ENCODE results near the gene PRR15L.
"Not testable (repeated sequence)": the region's sequence is repeated elsewhere in the genome, so short reads cannot be mapped to it uniquely, and the experiment has no call there.

PRR15L gene

GRCh38 chr17:47993964-47994363, 36.3 kb upstream of the PRR15L start:
- Mint-ChIP-seq H3K9me3 (no peaks in the 10 kb centered on the region), H3K4me3 (no peak overlapping the region), H3K27ac (no peak overlapping the region), H3K27me3 (peaks cover 7% of the 10 kb centered on the region), H3K4me1 (peaks cover 6% of the 10 kb centered on the region)
- DNase-seq (no peak), ATAC-seq (no peak)

- Mint-ChIP-seq H3K27ac (no peak overlapping the region), H3K9me3 (no peaks in the 10 kb centered on the region), H3K4me1 (peaks cover 6% of the 10 kb centered on the region), H3K4me3 (no peak overlapping the region), H3K27me3 (peaks cover 7% of the 10 kb centered on the region)
- DNase-seq (no peak), ATAC-seq (no peak)
These were observed 35.4 kb upstream of the PRR15L start for GRCh38 chr17:47993031-47993564.

- Mint-ChIP-seq H3K27ac (no peak overlapping the region), H3K4me1 (peaks cover 6% of the 10 kb centered on the region), H3K27me3 (peaks cover 7% of the 10 kb centered on the region), H3K4me3 (no peak overlapping the region), H3K9me3 (no peaks in the 10 kb centered on the region)
- DNase-seq (no peak), ATAC-seq (no peak)
These were observed 34.5 kb upstream of the PRR15L start for GRCh38 chr17:47992216-47992615.

- peaks cover 7% of the 10 kb centered on the region for H3K27me3 Mint-ChIP-seq
- no peak for DNase-seq
- no peaks in the 10 kb centered on the region for H3K9me3 Mint-ChIP-seq
- H3K4me3 Mint-ChIP-seq, result no peak overlapping the region
- H3K27ac Mint-ChIP-seq, result no peak overlapping the region
- H3K4me1 Mint-ChIP-seq, result peaks cover 6% of the 10 kb centered on the region
- ATAC-seq, result no peak
These were observed 33.5 kb upstream of the PRR15L start for GRCh38 chr17:47990962-47991731.

GRCh38 chr17:47989700-47990099, 32.0 kb upstream of the PRR15L start:
- Mint-ChIP-seq H3K4me1 (peaks cover 6% of the 10 kb centered on the region), H3K9me3 (no peaks in the 10 kb centered on the region), H3K27ac (no peak overlapping the region), H3K27me3 (peaks cover 7% of the 10 kb centered on the region), H3K4me3 (no peak overlapping the region)
- ATAC-seq (no peak), DNase-seq (no peak)

- Mint-ChIP-seq H3K4me3 (no peak overlapping the region), H3K27me3 (peaks cover 7% of the 10 kb centered on the region), H3K4me1 (peaks cover 6% of the 10 kb centered on the region), H3K9me3 (no peaks in the 10 kb centered on the region), H3K27ac (peak overlapping the region in 1 of 2 donors; percentile 19)
- DNase-seq (no peak), ATAC-seq (no peak)
These were observed 31.5 kb upstream of the PRR15L start for GRCh38 chr17:47989159-47989558.

- not testable (repeated sequence) for H3K4me1 Mint-ChIP-seq, H3K4me3 Mint-ChIP-seq, ATAC-seq, DNase-seq, H3K9me3 Mint-ChIP-seq, H3K27ac Mint-ChIP-seq, H3K27me3 Mint-ChIP-seq
These were observed 30.8 kb upstream of the PRR15L start for GRCh38 chr17:47988445-47988844.

GRCh38 chr17:47987240-47987835, 29.7 kb upstream of the PRR15L start:
- H3K27me3 Mint-ChIP-seq, result no peaks in the 10 kb centered on the region
- H3K27ac Mint-ChIP-seq, result no peak overlapping the region
- H3K9me3 Mint-ChIP-seq, result no peaks in the 10 kb centered on the region
- H3K4me3 Mint-ChIP-seq, result no peak overlapping the region
- no peak for ATAC-seq
- DNase-seq, result no peak
- H3K4me1 Mint-ChIP-seq, result peaks cover 6% of the 10 kb centered on the region

- Mint-ChIP-seq H3K27ac (peak overlapping the region in 1 of 2 donors; percentile 69), H3K9me3 (no peaks in the 10 kb centered on the region), H3K4me3 (no peak overlapping the region), H3K27me3 (no peaks in the 10 kb centered on the region), H3K4me1 (peaks cover 9% of the 10 kb centered on the region)
- no peak for DNase-seq
- ATAC-seq, result no peak
These were observed 28.8 kb upstream of the PRR15L start for GRCh38 chr17:47986520-47986919.

GRCh38 chr17:47983492-47984223, 26.0 kb upstream of the PRR15L start:
- no peak for DNase-seq
- no peak overlapping the region for H3K27ac Mint-ChIP-seq
- no peak overlapping the region for H3K4me3 Mint-ChIP-seq

GRCh38 chr17:47982645-47983390, 25.1 kb upstream of the PRR15L start:
- ATAC-seq, result no peak
- no peak for DNase-seq
- Mint-ChIP-seq H3K4me1 (peaks cover 15% of the 10 kb centered on the region), H3K27me3 (no peaks in the 10 kb centered on the region), H3K27ac (peak overlapping the region in 1 of 2 donors; percentile 12), H3K4me3 (no peak overlapping the region), H3K9me3 (no peaks in the 10 kb centered on the region)

More at GRCh38 chr17:47983492-47984223, 26.0 kb upstream of the PRR15L start:
- H3K9me3 Mint-ChIP-seq, result no peaks in the 10 kb centered on the region
- no peaks in the 10 kb centered on the region for H3K27me3 Mint-ChIP-seq
- no peak for ATAC-seq
- peaks cover 15% of the 10 kb centered on the region for H3K4me1 Mint-ChIP-seq

- no peak for DNase-seq
- no peak overlapping the region for H3K4me3 Mint-ChIP-seq
- H3K27ac Mint-ChIP-seq, result peak overlapping the region in 1 of 2 donors; percentile 12
- no peak for ATAC-seq
- peaks cover 15% of the 10 kb centered on the region for H3K4me1 Mint-ChIP-seq
- H3K27me3 Mint-ChIP-seq, result no peaks in the 10 kb centered on the region
- no peaks in the 10 kb centered on the region for H3K9me3 Mint-ChIP-seq
These were observed 24.5 kb upstream of the PRR15L start for GRCh38 chr17:47982091-47982617.

GRCh38 chr17:47981462-47981861, 23.8 kb upstream of the PRR15L start:
- peaks cover 15% of the 10 kb centered on the region for H3K4me1 Mint-ChIP-seq
- ATAC-seq (no peak), DNase-seq (no peak)
- H3K9me3 Mint-ChIP-seq, result no peaks in the 10 kb centered on the region
- H3K4me3 Mint-ChIP-seq, result no peak overlapping the region
- no peaks in the 10 kb centered on the region for H3K27me3 Mint-ChIP-seq
- no peak overlapping the region for H3K27ac Mint-ChIP-seq

GRCh38 chr17:47980541-47980940, 22.9 kb upstream of the PRR15L start:
- H3K9me3 Mint-ChIP-seq, result no peaks in the 10 kb centered on the region
- no peak for DNase-seq
- no peak for ATAC-seq
- H3K27ac Mint-ChIP-seq, result peak overlapping the region in 1 of 2 donors; percentile 63
- no peak overlapping the region for H3K4me3 Mint-ChIP-seq
- peaks cover 15% of the 10 kb centered on the region for H3K4me1 Mint-ChIP-seq
- no peaks in the 10 kb centered on the region for H3K27me3 Mint-ChIP-seq

GRCh38 chr17:47978324-47978723, 20.6 kb upstream of the PRR15L start:
- no peaks in the 10 kb centered on the region for H3K9me3 Mint-ChIP-seq
- no peak overlapping the region for H3K4me3 Mint-ChIP-seq
- H3K4me1 Mint-ChIP-seq, result peaks cover 23% of the 10 kb centered on the region
- H3K27me3 Mint-ChIP-seq, result no peaks in the 10 kb centered on the region
- no peak overlapping the region for H3K27ac Mint-ChIP-seq
- DNase-seq, result peak; percentile 33 to 42
- peak; percentile 84 for ATAC-seq
